NK-92 (cell line): Measurements from ENCODE around the gene PFKFB3.

ENCODE experiments used
- DNase-seq: peaks from one replicate; lab custom pipeline; 2025; ENCODE audit not compliant: unreplicated experiment; lab: John Stamatoyannopoulos, UW

The PFKFB3 gene

GRCh38 chr10:6298428-6298827 lies 95.7 kb downstream of the PFKFB3 start:
- DNase-seq, result no peak

GRCh38 chr10:6299234-6299633 lies 96.5 kb downstream of the PFKFB3 start:
- DNase-seq, result no peak

- DNase-seq, result no peak
Measured at GRCh38 chr10:6299743-6300105, 97.0 kb downstream of the PFKFB3 start.

- no peak for DNase-seq
Measured at GRCh38 chr10:6300106-6300783, 97.5 kb downstream of the PFKFB3 start.

- no peak for DNase-seq
Measured at GRCh38 chr10:6300784-6301460, 98.2 kb downstream of the PFKFB3 start.

DNA sequence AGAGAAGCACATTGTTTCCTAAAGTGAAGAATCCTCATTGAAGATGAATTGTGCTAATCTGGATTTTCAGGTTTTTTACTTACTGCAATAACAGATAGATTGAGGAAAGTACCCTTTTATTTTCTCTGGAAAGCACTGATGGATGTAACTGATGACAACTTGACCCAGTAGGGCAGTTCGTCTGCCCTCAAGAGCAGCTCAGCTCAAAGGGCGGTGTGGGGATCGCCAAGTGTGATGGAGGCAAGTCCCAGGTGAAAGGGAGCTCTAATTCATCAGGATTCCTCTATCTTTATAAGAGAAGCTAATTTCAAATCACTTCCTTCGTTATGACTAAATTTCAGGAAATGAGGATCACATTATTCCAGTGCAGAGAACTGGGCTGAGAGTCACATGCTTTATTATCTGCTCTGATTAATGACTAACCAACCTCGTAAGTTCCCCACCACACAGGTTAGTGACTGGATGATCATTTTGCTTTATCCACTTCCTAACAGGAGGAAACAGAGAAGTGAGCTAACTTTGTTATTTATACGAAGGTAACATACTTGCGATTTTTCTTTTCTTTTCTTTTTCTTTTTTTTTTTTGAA lies 98.8 kb downstream of the PFKFB3 start:
- no peak for DNase-seq
